Measurements from ENCODE around the gene RAB44.

RAB44 gene

GRCh38 chr6:36666826-36667591, 30.6 kb upstream of the RAB44 start:
- H3K9me3 ChIP-seq, result no peaks in the 10 kb centered on the region
- H3K4me3 ChIP-seq (ENCODE audit: low read depth, low read length), result no peak overlapping the region
- no peaks in the 10 kb centered on the region for H3K27me3 ChIP-seq
- peak; percentile 72 for DNase-seq
- peaks cover 8% of the 10 kb centered on the region for H3K4me1 ChIP-seq
- H3K36me3 ChIP-seq, result no peaks in the 10 kb centered on the region
- TF ChIP-seq CTCF (IDR thresholded peaks at IDR 0.05; ENCODE audit: low read depth, low read length), result no peak

DNA sequence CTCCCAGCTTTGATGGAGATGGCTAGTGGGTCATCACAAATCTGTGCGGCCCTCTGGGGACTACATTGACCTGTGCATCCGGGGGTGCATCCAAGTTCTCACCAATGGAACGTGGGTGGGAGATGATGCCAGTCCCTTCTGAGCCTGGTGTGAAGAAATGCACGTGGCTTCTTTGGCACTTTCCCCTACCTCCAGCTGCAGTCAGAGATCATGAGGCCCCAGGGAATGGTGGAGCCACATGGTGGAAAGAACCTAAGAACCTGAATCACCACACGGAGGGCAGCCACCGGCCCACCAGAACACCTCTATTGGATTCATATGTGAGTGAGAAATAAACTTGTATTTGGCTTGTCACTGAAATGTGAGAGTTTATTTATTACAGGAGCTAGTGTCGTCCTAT, 29.0 kb upstream of the RAB44 start:
- no peak for DNase-seq
- H3K4me1 ChIP-seq, result peaks cover 8% of the 10 kb centered on the region
- H3K9me3 ChIP-seq, result no peaks in the 10 kb centered on the region
- TF ChIP-seq CTCF (IDR thresholded peaks at IDR 0.05; ENCODE audit: low read depth, low read length), result no peak
- H3K27me3 ChIP-seq, result no peaks in the 10 kb centered on the region
- no peaks in the 10 kb centered on the region for H3K36me3 ChIP-seq
- H3K4me3 ChIP-seq (ENCODE audit: low read depth, low read length), result no peak overlapping the region

DNA sequence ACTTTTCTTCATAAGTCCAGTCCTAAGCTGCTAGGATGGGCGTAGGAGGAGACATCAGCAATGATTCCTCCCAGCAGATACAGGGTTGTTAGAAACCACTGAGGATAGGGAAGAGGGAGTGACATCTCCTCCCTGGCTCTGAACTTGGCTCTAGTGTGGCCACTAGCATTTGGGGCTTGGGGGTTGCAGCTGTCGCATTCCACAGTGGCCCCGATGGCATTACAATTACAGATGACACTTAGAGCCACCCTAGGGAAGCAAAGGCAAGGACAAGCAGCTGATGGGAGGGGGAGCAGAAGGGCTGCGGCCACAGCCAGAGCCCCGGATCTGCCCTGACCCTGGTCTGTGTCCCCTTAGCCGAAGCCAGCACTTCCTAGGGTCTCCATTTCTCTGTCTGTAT, 28.6 kb upstream of the RAB44 start:
- no peaks in the 10 kb centered on the region for H3K9me3 ChIP-seq
- H3K4me1 ChIP-seq, result peaks cover 8% of the 10 kb centered on the region
- H3K27me3 ChIP-seq, result no peaks in the 10 kb centered on the region
- no peak overlapping the region for H3K4me3 ChIP-seq (ENCODE audit: low read depth, low read length)
- TF ChIP-seq CTCF (IDR thresholded peaks at IDR 0.05; ENCODE audit: low read depth, low read length), result no peak
- DNase-seq, result no peak
- no peaks in the 10 kb centered on the region for H3K36me3 ChIP-seq

GRCh38 chr6:36670271-36670670, 27.4 kb upstream of the RAB44 start:
- Histone ChIP-seq H3K27me3 (no peaks in the 10 kb centered on the region), H3K36me3 (no peaks in the 10 kb centered on the region), H3K4me1 (peaks cover 8% of the 10 kb centered on the region), H3K9me3 (no peaks in the 10 kb centered on the region), H3K4me3 (ENCODE audit: low read depth, low read length) (no peak overlapping the region)
- TF ChIP-seq CTCF (IDR thresholded peaks at IDR 0.05; ENCODE audit: low read depth, low read length), result no peak
- DNase-seq, result no peak

GRCh38 chr6:36671687-36672375, 25.8 kb upstream of the RAB44 start:
- no peaks in the 10 kb centered on the region for H3K36me3 ChIP-seq
- peak; percentile 29 for DNase-seq
- TF ChIP-seq CTCF (IDR thresholded peaks at IDR 0.05; ENCODE audit: low read depth, low read length), result no peak
- H3K4me3 ChIP-seq (ENCODE audit: low read depth, low read length), result no peak overlapping the region
- no peaks in the 10 kb centered on the region for H3K9me3 ChIP-seq
- H3K4me1 ChIP-seq, result peaks cover 8% of the 10 kb centered on the region
- H3K27me3 ChIP-seq, result no peaks in the 10 kb centered on the region

GRCh38 chr6:36673882-36674281, 23.7 kb upstream of the RAB44 start:
- DNase-seq, result no peak
- Histone ChIP-seq H3K4me3 (ENCODE audit: low read depth, low read length) (no peak overlapping the region), H3K27me3 (peaks cover 3% of the 10 kb centered on the region), H3K4me1 (peaks cover 12% of the 10 kb centered on the region), H3K36me3 (no peaks in the 10 kb centered on the region), H3K9me3 (no peaks in the 10 kb centered on the region)
- TF ChIP-seq CTCF (IDR thresholded peaks at IDR 0.05; ENCODE audit: low read depth, low read length), result no peak
